ENCODE results near the gene ZNF277.

Gene ZNF277

DNA sequence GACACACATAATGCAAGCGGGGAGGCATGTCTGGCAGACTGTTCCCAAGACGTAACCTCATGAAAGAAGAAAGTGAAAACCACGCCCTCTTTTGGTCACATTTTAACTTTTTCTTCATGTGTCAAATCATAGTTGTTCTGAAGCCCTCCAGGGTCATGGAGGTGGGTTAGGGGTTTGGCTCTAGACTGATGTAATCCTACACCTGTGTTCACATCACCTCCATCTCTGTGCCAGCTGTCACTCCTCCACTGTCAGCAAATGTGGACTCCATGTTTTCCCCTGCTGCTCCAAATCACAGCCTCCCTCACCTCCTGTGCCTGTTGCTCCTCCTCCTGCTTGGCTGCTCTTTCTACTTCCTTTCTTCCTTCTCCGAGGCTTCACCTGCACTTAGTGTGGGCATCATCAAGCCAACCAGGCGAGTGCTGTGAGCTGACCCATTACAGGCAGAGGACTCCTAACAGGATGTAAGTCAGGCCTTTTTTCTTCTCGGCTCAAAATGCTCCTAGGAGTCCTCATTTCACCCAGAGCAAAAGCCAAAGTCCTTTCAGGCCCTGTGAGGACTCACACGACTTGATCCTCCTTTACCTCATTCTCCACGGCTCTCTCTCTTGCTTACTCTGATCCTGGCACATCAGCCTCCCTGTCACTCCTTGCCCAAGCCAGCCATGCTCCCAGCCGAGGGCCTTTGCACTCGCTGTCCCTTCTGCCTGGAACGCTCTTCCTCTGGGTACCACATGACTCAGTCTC lies 177.3 kb downstream of the ZNF277 start:
- Histone ChIP-seq H3K27ac (ENCODE audit: low read depth, low read length) (no peak overlapping the region), H4K20me1 (ENCODE audit: control insufficient read depth, insufficient read depth, low read depth, low read length) (no peaks in the 10 kb centered on the region), H3K4me1 (ENCODE audit: control insufficient read depth, low read length) (peaks cover 4% of the 10 kb centered on the region; the same call in 1 of the 2 replicates), H3K79me2 (ENCODE audit: control insufficient read depth, low read length) (no peaks in the 10 kb centered on the region), H3F3A (ENCODE audit: control insufficient read depth, insufficient read depth) (no peaks in the 10 kb centered on the region), H3K4me2 (ENCODE audit: low read length) (no peak overlapping the region), H3K9me2 (replicated peaks; ENCODE audit: control insufficient read depth, low read length) (no peaks in the 10 kb centered on the region), H3K4me3 (ENCODE audit: low read length) (no peak overlapping the region), H3K27me3 (ENCODE audit: control insufficient read depth, low read length) (peaks cover 21% of the 10 kb centered on the region), H3K36me3 (ENCODE audit: control insufficient read depth, low read length) (no peaks in the 10 kb centered on the region), H3K9me3 (ENCODE audit: control insufficient read depth, insufficient read depth, low read length) (no peaks in the 10 kb centered on the region)
- TF ChIP-seq EZH2phosphoT487 (IDR thresholded peaks at IDR 0.05; ENCODE audit: borderline replicate concordance, low read length) (no peak), CTCF (IDR thresholded peaks at IDR 0.05; ENCODE audit: low read depth, low read length, poor library complexity, severe bottlenecking) (peak; percentile 42)

GRCh38 chr7:112385516-112385915 lies 179.0 kb downstream of the ZNF277 start:
- Histone ChIP-seq H3K9me2 (replicated peaks; ENCODE audit: control insufficient read depth, low read length) (no peaks in the 10 kb centered on the region), H3K4me2 (ENCODE audit: low read length) (no peak overlapping the region), H3K4me1 (ENCODE audit: control insufficient read depth, low read length) (peaks cover 4% of the 10 kb centered on the region; the same call in 1 of the 2 replicates), H3K79me2 (ENCODE audit: control insufficient read depth, low read length) (no peaks in the 10 kb centered on the region), H3K9me3 (ENCODE audit: control insufficient read depth, insufficient read depth, low read length) (no peaks in the 10 kb centered on the region), H3K27ac (ENCODE audit: low read depth, low read length) (no peak overlapping the region), H3F3A (ENCODE audit: control insufficient read depth, insufficient read depth) (peaks cover 6% of the 10 kb centered on the region; the same call in 1 of the 2 replicates), H3K27me3 (ENCODE audit: control insufficient read depth, low read length) (peaks cover 25% of the 10 kb centered on the region), H3K36me3 (ENCODE audit: control insufficient read depth, low read length) (no peaks in the 10 kb centered on the region), H3K4me3 (ENCODE audit: low read length) (no peak overlapping the region), H4K20me1 (ENCODE audit: control insufficient read depth, insufficient read depth, low read depth, low read length) (no peaks in the 10 kb centered on the region)
- TF ChIP-seq CTCF (IDR thresholded peaks at IDR 0.05; ENCODE audit: low read depth, low read length, poor library complexity, severe bottlenecking), result no peak
- TF ChIP-seq EZH2phosphoT487 (IDR thresholded peaks at IDR 0.05; ENCODE audit: borderline replicate concordance, low read length), result no peak

DNA sequence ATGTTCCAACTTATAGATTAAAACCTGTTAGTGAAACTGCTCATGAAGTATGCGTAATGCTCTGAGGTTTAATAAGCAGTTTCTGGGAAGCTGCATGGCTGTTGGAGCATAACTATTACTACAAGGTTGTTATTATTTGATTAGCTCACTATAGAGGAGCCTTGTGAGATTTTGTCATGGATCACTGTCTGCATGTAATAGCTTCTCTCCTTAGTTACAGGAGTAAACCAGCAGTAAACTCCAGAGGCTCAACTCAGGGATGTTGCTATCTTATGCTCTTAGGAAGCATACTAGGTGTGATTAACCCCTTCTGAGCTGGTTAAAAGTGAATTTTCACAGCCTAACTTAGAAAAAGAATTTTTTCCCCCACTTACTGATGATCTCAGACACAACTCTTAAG lies 180.1 kb downstream of the ZNF277 start:
- H4K20me1 ChIP-seq (ENCODE audit: control insufficient read depth, insufficient read depth, low read depth, low read length), result no peaks in the 10 kb centered on the region
- no peaks in the 10 kb centered on the region for H3K9me3 ChIP-seq (ENCODE audit: control insufficient read depth, insufficient read depth, low read length)
- no peak overlapping the region for H3K27ac ChIP-seq (ENCODE audit: low read depth, low read length)
- no peaks in the 10 kb centered on the region for H3K36me3 ChIP-seq (ENCODE audit: control insufficient read depth, low read length)
- TF ChIP-seq EZH2phosphoT487 (IDR thresholded peaks at IDR 0.05; ENCODE audit: borderline replicate concordance, low read length) (no peak), CTCF (IDR thresholded peaks at IDR 0.05; ENCODE audit: low read depth, low read length, poor library complexity, severe bottlenecking) (no peak)
- H3K79me2 ChIP-seq (ENCODE audit: control insufficient read depth, low read length), result no peaks in the 10 kb centered on the region
- H3K4me1 ChIP-seq (ENCODE audit: control insufficient read depth, low read length), result peaks cover 4% of the 10 kb centered on the region; the same call in 1 of the 2 replicates
- H3K4me2 ChIP-seq (ENCODE audit: low read length), result no peak overlapping the region
- H3K9me2 ChIP-seq (replicated peaks; ENCODE audit: control insufficient read depth, low read length), result no peaks in the 10 kb centered on the region
- peaks cover 12% of the 10 kb centered on the region; the same call in 1 of the 2 replicates for H3F3A ChIP-seq (ENCODE audit: control insufficient read depth, insufficient read depth)
- peaks cover 25% of the 10 kb centered on the region for H3K27me3 ChIP-seq (ENCODE audit: control insufficient read depth, low read length)
- H3K4me3 ChIP-seq (ENCODE audit: low read length), result no peak overlapping the region

Measured in DOHH2 (cell line).